C4-2B (cell line): ENCODE data around the gene KRT84.

Experiments used
- H3K27ac ChIP-seq: fragments of 450-650 bp; 2 replicates; pipeline ENCODE4 v1.5.1; 2017
- ZFX ChIP-seq: fragments of 450-650 bp; IDR thresholded peaks from 2 replicates; pipeline ENCODE4 v1.6.1; 2017
- TF ChIP-seq, protein P1 (sequence below): fragments of 450-650 bp; conservative IDR thresholded peaks from 2 replicates; pipeline ENCODE4 v1.5.1; 2017; ENCODE audit warnings: mild to moderate bottlenecking

The KRT84 gene

DNA sequence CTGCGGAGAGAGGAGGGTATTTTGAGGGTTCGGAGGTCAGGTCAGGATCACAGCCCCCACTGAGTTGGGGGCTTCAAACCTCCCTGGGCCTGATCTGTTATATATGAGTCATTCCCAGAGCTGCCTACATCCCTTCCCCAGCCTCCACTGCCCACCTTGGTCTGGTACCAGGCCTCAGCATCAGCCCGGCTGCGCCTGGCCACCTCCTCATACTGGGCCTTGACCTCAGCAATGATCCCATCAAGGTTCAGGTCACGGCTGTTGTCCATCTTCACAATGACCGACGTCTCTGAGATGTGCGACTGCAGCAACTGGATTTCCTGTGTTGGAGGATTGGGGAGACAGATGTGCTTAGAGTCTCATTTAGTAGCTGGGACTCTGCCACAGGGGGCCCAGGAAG lies 4.2 kb downstream of the KRT84 start:
- TF ChIP-seq, protein P1, sequence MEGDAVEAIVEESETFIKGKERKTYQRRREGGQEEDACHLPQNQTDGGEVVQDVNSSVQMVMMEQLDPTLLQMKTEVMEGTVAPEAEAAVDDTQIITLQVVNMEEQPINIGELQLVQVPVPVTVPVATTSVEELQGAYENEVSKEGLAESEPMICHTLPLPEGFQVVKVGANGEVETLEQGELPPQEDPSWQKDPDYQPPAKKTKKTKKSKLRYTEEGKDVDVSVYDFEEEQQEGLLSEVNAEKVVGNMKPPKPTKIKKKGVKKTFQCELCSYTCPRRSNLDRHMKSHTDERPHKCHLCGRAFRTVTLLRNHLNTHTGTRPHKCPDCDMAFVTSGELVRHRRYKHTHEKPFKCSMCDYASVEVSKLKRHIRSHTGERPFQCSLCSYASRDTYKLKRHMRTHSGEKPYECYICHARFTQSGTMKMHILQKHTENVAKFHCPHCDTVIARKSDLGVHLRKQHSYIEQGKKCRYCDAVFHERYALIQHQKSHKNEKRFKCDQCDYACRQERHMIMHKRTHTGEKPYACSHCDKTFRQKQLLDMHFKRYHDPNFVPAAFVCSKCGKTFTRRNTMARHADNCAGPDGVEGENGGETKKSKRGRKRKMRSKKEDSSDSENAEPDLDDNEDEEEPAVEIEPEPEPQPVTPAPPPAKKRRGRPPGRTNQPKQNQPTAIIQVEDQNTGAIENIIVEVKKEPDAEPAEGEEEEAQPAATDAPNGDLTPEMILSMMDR = no peak
- TF ChIP-seq ZFX = no peak
- no peak overlapping the region for H3K27ac ChIP-seq

DNA sequence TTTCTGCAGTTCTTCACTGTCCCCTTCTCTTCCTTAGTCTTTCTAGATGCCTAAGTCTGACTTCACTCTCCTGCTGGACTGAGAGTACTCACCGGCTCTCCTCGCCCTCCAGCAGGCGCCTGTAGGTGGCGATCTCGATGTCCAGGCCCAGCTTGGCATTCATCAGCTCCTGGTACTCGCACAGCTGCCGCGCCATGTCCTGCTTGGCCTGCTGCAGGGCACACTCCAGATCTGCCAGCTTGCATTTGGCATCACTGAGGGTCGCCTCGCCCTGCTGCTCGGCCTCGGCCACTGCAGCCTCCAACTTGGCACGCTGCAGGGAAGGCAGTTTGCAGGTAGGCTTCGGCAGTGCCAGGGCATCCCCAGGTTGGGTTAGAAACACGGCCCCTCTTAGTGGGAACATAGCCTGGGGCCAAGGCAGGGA lies 5.2 kb downstream of the KRT84 start:
- no peak overlapping the region for H3K27ac ChIP-seq
- TF ChIP-seq ZFX = no peak
- TF ChIP-seq, protein P1 = peak; percentile 91

DNA sequence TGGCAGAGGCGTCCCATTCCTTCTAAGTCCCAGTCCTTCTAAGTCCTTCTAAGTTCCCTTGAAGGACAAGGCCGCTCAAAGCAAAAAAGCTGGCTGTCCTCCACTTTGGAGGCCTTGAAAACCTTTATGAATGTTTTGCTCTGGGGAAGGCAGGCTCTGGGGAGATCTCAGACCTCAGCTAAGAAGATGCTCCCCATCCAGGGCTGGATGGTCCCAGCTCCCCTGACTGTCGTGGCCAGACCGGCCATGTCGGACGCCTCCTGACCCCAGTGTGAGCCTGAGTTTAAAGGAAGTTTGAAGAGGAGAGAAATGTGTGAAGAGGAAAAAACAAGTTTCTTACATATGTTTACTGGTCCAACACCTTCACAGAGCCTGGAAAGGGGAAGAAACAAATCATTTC lies 5.9 kb downstream of the KRT84 start:
- H3K27ac ChIP-seq = no peak overlapping the region
- TF ChIP-seq, protein P1 = no peak
- no peak for TF ChIP-seq ZFX

DNA sequence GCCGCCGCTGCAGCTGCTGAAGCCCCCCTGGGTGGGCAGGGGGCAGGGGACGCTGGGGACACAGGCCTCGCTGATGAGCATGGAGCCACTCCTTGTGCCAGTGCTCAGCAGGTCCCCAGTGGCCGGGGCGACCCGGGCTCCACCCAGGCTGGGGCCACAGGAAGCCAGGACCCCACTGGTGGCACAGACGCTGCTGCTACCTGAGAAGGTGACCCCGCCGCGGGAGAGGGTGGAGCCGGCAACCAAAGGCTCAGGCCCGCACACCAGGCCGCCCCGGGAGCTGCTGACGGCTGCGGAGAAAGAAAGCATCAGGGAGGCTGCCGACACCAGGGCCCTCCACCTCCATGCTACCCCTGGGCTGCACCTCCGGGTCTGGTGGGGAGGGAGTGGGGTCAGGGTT lies 7.4 kb downstream of the KRT84 start:
- no peak for TF ChIP-seq ZFX
- TF ChIP-seq, protein P1 = no peak
- no peak overlapping the region for H3K27ac ChIP-seq

DNA sequence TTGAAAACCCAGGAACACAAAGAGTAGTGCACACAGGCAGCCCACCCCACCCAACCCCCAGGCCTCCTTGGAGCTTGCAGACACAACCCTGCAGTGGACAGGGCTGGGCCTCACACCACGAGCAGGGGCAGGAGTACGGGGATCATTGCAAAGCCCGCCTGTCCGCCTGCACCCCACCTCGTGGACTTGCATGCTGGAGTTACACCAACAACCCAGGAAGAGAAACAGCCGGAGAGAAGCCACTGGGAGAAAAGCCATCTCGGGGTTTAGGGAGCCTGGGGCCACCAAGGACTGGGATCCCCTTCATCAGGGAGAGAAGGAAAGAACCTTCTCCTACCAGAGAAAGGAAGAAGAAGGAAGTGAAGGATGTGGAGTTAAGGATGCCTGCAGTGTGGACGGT lies 8.2 kb downstream of the KRT84 start:
- no peak overlapping the region for H3K27ac ChIP-seq
- no peak for TF ChIP-seq ZFX
- TF ChIP-seq, protein P1 = no peak

DNA sequence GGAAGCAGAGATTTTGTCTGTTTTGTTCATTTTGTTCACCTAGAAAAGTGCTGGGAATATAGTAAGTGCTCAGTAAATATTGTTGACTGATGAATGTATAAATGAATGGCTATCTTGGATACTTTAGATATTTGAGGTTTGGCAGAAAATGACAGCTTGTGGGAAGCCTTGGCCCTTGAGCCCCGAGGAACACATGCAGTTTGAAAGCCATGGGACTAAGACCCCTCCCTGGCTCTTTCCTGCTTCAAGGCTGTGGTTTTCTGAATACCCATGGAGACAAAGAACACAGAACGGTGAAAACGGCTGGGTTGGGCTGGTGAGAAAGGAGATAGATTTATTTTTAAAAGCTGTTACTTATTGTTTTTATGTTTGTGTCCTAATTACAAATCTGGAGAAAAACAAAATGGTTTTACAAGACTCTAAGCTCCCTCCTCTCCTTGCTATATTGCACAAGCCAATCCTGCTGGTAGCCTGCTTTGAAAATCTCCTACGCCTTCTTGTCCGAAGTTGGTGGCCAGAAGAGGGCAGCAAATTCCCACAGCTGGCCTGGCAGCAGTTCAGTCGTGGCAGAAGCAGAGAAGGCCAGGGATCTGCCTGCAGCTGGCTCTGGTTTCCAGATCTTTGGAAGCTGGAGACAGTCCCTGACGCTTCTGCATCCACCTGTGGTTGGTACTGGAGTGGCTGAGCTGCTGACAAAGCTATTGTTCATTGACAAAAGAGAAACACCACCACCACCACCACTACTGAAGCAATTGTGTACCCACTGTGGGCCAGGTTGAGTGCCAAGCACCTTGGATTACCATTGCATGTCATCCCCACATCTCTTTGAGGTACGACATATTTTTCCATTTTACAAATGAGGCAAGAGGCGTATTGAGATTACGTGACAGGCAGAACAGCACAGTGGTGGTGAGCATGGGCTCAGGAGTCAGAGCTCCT lies 13.0 kb downstream of the KRT84 start:
- no peak overlapping the region for H3K27ac ChIP-seq
- TF ChIP-seq ZFX = no peak
- TF ChIP-seq, protein P1 = peak; percentile 94

DNA sequence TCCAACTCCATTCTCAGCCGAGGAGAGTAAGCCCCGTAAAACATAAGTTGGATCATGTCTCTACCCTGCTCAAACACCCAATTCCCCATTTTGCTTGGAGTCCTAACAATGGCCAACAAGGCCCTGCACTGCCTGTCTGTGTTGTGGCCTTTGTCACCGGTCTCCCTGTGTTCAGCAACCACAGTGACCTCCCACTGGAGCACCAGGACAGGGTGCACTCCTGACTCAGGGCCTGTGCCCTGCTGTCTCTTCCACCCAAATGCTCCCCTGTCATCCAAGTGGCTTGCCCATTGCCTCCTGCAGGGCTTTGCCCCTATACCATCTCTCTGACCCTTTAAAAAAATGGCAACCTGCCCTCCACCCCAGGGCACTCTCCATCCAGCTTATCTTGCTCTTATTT lies 13.7 kb downstream of the KRT84 start:
- TF ChIP-seq ZFX = no peak
- TF ChIP-seq, protein P1 = no peak
- no peak overlapping the region for H3K27ac ChIP-seq
